HCT116 (cell line): ENCODE data around the gene ABCC2.

Experiments used
- CTCF ChIP-seq, 3 experiments: fragments of 200-600 bp in 1 of 3; sonication (generic) in 1 of 3; IDR thresholded peaks in 2 of 3; conservative IDR thresholded peaks in 1 of 3; 2 replicates each; pipeline ENCODE4 v1.5.1; 2012 to 2017; ENCODE audit warnings: low read depth in 2 of 3, low read length in 2 of 3, antibody characterized with exemption in 1 of 3, borderline replicate concordance in 1 of 3, control low read depth in 1 of 3, mild to moderate bottlenecking in 1 of 3, mixed read lengths in 1 of 3, mixed run types in 1 of 3, moderate library complexity in 1 of 3; ENCODE audit not compliant: insufficient read depth in 1 of 3
- EGR1 ChIP-seq: IDR thresholded peaks from 2 replicates; pipeline ENCODE4 v1.6.1; 2012; ENCODE audit warnings: low read depth
- EZH2 ChIP-seq: fragments of 200-600 bp; sonication (generic); IDR thresholded peaks from 2 replicates; pipeline ENCODE4 v1.6.1; 2017; ENCODE audit warnings: antibody characterized with exemption, mixed run types
- EZH2phosphoT487 ChIP-seq: fragments of 200-600 bp; IDR thresholded peaks from 2 replicates; pipeline ENCODE4 v1.6.1; 2018; ENCODE audit warnings: antibody characterized with exemption, borderline replicate concordance
- FOSL1 ChIP-seq: IDR thresholded peaks from 2 replicates; pipeline ENCODE4 v1.6.1; 2012; ENCODE audit warnings: low read depth
- MAX ChIP-seq: IDR thresholded peaks from 2 replicates; pipeline ENCODE4 v1.6.1; 2012
- POLR2A ChIP-seq: IDR thresholded peaks from 2 replicates; pipeline ENCODE4 v1.7.0; 2011; ENCODE audit warnings: borderline replicate concordance; ENCODE audit not compliant: insufficient read depth, insufficient read length; ENCODE audit errors: extremely low read depth
- POLR2AphosphoS5 ChIP-seq: IDR thresholded peaks from 2 replicates; pipeline ENCODE4 v1.6.1; 2011; ENCODE audit warnings: mild to moderate bottlenecking, low read depth, low read length, moderate library complexity
- TCF7L2 ChIP-seq: IDR thresholded peaks from 2 replicates; pipeline ENCODE4 v1.7.0; 2011; ENCODE audit warnings: borderline replicate concordance, inconsistent platforms; ENCODE audit not compliant: insufficient read depth, insufficient read length; ENCODE audit errors: extremely low read depth
- ZBTB33 ChIP-seq: IDR thresholded peaks from 2 replicates; pipeline ENCODE4 v1.6.1; 2011; ENCODE audit warnings: mild to moderate bottlenecking, low read length, moderate library complexity; ENCODE audit not compliant: insufficient replicate concordance; ENCODE audit errors: extremely low read depth

DNA sequence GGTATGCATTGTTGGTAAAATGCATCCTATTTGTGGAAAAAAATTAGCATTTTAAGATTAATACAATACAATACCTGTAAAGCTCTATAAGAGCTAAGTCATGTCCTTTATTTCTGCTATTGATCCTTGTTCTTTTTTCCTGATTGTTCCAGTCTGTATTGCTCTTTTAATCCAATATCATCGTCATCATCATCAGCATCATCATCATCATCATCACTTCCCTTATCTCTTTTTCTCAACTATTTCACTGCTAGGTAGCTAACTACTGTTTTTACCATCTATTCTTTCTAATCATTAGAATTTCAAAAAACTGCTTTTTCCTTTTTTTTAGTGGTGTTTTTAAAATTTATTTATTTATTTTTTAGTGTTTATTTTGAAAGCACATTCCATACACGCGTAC is 71.2 kb downstream of the ABCC2 start:
- no peak for TF ChIP-seq ZBTB33
- TF ChIP-seq FOSL1 = no peak
- TF ChIP-seq TCF7L2 = no peak
- no peak for TF ChIP-seq CTCF (IDR thresholded peaks at IDR 0.05 in 2 of 3, conservative IDR thresholded peaks at IDR 0.05 in 1 of 3; ENCODE audit: borderline replicate concordance in 1 of 3, insufficient read depth in 1 of 3, low read depth in 2 of 3, low read length in 2 of 3)
- TF ChIP-seq EZH2phosphoT487 = no peak
- TF ChIP-seq EGR1 = no peak
- TF ChIP-seq EZH2 = no peak
- no peak for TF ChIP-seq MAX
- no peak for TF ChIP-seq POLR2A
- TF ChIP-seq POLR2AphosphoS5 = no peak
